Measurements from ENCODE around the gene CRYBG3.

GRCh38 chr3:97910931-97911351 is 89.1 kb downstream of the CRYBG3 start:
- TF ChIP-seq POLR2A (IDR thresholded peaks at IDR 0.05; ENCODE audit: low read depth, low read length) (no peak), POLR2AphosphoS5 (IDR thresholded peaks at IDR 0.05; ENCODE audit: low read depth, low read length) (no peak), TAF1 (IDR thresholded peaks at IDR 0.05; ENCODE audit: low read depth, low read length) (no peak), SPI1 (IDR thresholded peaks at IDR 0.05; ENCODE audit: low read depth, low read length) (no peak), PAX5 (IDR thresholded peaks at IDR 0.05; ENCODE audit: insufficient read depth, low read length, severe bottlenecking) (no peak), POU2F2 (IDR thresholded peaks at IDR 0.05; ENCODE audit: low read depth, low read length) (no peak)

All from GM12891 (cell line).